ENCODE results near the gene MSL3B.

GRCh38 chr2:233832414-233832813, 35.8 kb downstream of the MSL3B start:
- TF ChIP-seq CTCF (conservative IDR thresholded peaks at IDR 0.05) (no peak), EZH2 (IDR thresholded peaks at IDR 0.05; ENCODE audit: low read depth) (no peak)

All from PC-9 (cell line).